Measurements from ENCODE around the gene DCAF5. TPM values are rescaled to one million over a fixed set of nuclear protein-coding genes. Genes with fewer than 3 reads are reported as not detected.

DCAF5 gene
- total RNA-seq, 2 experiments from 2014 or later = 39.9 to 45.4 TPM

DNA sequence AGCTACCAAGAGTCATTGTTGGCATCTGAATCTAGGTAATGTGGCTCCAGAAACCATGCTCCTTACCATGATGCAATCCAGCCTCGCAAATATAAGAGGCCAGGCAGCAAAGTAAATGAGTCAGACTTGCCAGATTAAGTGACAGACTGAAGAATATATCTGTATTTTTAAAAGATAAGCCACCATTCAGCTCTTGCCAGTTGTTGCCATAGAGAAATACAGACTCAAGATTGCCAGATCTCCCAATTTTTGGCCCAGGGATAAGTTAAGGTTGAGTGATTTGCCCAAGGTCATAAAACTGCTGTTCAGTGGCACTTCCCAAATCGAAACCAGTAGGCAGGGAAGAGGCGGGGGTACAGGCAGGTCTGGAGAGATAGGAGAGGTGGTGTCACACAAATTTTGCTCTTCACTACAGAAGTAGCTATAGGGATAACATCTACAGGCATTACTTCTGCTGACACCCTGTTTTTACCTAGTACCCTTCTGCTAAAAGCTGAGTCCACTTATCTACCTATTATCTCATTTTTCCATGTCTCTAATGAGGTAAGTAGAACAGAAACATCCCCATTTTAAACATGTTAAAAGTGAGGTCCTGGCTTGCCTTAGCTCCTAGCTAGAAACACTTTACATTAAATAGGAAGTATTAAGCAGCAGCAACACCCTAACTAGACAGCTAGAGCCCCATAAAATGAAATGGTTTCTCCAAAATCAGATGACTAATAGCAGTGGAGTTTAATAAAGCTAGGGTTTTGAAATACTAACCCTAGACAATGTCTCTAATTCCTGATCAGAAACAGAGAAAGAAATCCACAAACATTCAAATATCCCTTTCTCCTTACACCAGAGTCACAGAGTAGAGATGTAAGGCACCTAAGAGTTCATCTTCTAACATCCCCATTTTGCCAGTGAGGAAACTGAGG lies 19.5 kb downstream of the DCAF5 start:
- Mint-ChIP-seq H3K4me3 (no peak overlapping the region), H3K9me3 (ENCODE audit: low read depth) (no peaks in the 10 kb centered on the region), H3K27me3 (no peaks in the 10 kb centered on the region), H3K4me1 (peaks cover 39% of the 10 kb centered on the region), H3K27ac (no peak overlapping the region), H3K36me3 (peaks cover 5% of the 10 kb centered on the region)
- DNase-seq (no peak), ATAC-seq (no peak)
- CTCF ChIA-PET = interaction anchor here (1.0 to 1.3 kb wide), 4 partner anchors 17 to 327 kb away, joined by 3 to 6 read pairs (median 4); no protein-coding TSS in a partner anchor

- Mint-ChIP-seq H3K4me3 (no peak overlapping the region), H3K27ac (no peak overlapping the region), H3K9me3 (ENCODE audit: low read depth) (no peaks in the 10 kb centered on the region), H3K36me3 (peaks cover 5% of the 10 kb centered on the region), H3K27me3 (no peaks in the 10 kb centered on the region), H3K4me1 (peaks cover 34% of the 10 kb centered on the region)
- no peak for DNase-seq
- CTCF ChIA-PET = interaction anchor here (1.0 to 1.3 kb wide), 4 partner anchors 18 to 328 kb away, joined by 3 to 6 read pairs (median 4); no protein-coding TSS in a partner anchor
- ATAC-seq = no peak
These were observed 20.3 kb downstream of the DCAF5 start for GRCh38 chr14:69132513-69133181.

DNA sequence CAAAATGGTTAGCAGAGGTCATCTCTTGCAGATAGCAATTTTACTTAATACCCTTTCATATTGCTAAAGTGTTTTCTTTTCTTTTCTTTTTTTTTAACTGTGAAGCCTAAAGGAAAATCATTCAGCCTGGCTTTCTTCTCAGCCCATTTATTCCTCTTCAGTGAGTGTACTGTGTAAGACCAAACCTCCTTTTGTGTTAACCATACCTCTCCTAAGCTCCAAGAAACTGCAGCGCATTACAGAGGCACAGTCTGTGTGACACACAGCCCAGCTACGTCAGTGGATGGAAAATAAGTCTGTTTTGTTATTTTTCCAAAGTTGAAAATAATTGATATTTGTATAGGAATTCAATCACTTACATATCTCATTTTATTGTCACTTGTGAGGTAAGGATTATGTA lies 21.7 kb downstream of the DCAF5 start:
- H3K9me3 Mint-ChIP-seq (ENCODE audit: low read depth) = no peaks in the 10 kb centered on the region
- no peak for DNase-seq
- CTCF ChIA-PET = interaction anchor here (0.8 to 1.4 kb wide), 3 partner anchors 18 to 328 kb away, joined by 3 read pairs; no protein-coding TSS in a partner anchor
- no peak for ATAC-seq
- peaks cover 2% of the 10 kb centered on the region for H3K36me3 Mint-ChIP-seq
- no peak overlapping the region for H3K4me3 Mint-ChIP-seq
- H3K27ac Mint-ChIP-seq = no peak overlapping the region
- peaks cover 31% of the 10 kb centered on the region for H3K4me1 Mint-ChIP-seq
- H3K27me3 Mint-ChIP-seq = no peaks in the 10 kb centered on the region

GRCh38 chr14:69129264-69129880 lies 23.5 kb downstream of the DCAF5 start:
- CTCF ChIA-PET = interaction anchor here (0.6 to 2.4 kb wide), 36 partner anchors 8 to 346 kb away, joined by 3 to 19 read pairs (median 4); partner anchors contain the start of genes DCAF5, ERH, EXD2 and SLC39A9
- H3K36me3 Mint-ChIP-seq = no peaks in the 10 kb centered on the region
- H3K9me3 Mint-ChIP-seq (ENCODE audit: low read depth) = no peaks in the 10 kb centered on the region
- H3K27me3 Mint-ChIP-seq = no peaks in the 10 kb centered on the region
- DNase-seq (peak; percentile 82), ATAC-seq (peak; percentile 88)
- H3K4me1 Mint-ChIP-seq = peaks cover 30% of the 10 kb centered on the region
- H3K4me3 Mint-ChIP-seq = no peak overlapping the region
- peak overlapping the region; percentile 62 for H3K27ac Mint-ChIP-seq

- Mint-ChIP-seq H3K4me1 (peaks cover 13% of the 10 kb centered on the region), H3K27me3 (no peaks in the 10 kb centered on the region), H3K27ac (no peak overlapping the region), H3K36me3 (peaks cover 22% of the 10 kb centered on the region), H3K9me3 (ENCODE audit: low read depth) (no peaks in the 10 kb centered on the region), H3K4me3 (no peak overlapping the region)
- CTCF ChIA-PET = interaction anchor here (2.6 kb wide), 1 partner anchor 11 kb away, joined by 7 read pairs; no protein-coding TSS in a partner anchor
- ATAC-seq = no peak
- no peak for DNase-seq
These were observed 34.6 kb downstream of the DCAF5 start for GRCh38 chr14:69118305-69118704.

DNA sequence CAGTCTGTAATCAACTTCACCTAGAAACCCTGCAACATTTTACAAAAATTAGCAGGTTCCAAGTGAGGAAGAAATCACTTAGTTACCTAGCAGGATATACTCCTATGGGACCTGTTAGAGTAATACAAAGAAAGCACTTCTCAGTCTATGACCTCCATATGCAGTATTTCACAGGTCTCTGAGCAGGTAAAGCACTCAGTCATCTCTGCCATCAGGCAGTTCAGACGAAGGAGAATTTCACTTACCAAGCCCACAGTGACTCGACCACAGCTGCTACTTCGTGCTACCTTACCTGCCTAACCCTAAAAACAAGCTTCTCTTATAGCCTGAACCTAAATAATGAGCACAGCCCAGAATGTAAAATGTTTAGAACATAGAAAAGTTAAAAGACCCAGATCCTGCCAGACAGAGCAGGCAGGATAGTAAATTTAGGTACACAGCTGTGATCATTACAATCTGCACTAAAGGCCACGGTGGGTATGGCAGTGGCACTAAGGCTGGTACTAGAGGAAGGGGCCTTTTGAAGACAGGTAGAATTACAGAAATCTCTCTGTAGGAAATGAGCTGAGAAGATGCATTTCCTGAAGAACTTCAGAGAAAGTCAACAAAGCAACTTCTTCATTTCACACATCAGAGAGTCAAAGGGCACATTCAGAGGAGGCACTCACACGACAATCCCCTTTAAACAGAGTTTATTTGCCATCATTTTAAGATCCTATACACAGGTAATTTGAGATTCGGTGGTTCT lies 35.7 kb downstream of the DCAF5 start:
- DNase-seq (no peak), ATAC-seq (no peak)
- Mint-ChIP-seq H3K4me3 (no peak overlapping the region), H3K9me3 (ENCODE audit: low read depth) (no peaks in the 10 kb centered on the region), H3K4me1 (peaks cover 13% of the 10 kb centered on the region), H3K36me3 (peaks cover 21% of the 10 kb centered on the region), H3K27me3 (no peaks in the 10 kb centered on the region), H3K27ac (peak overlapping the region; percentile 9)
- CTCF ChIA-PET = interaction anchor here (1.0 to 2.6 kb wide), 3 partner anchors 10 to 249 kb away, joined by 3 to 7 read pairs (median 4); no protein-coding TSS in a partner anchor

- Mint-ChIP-seq H3K4me1 (peaks cover 10% of the 10 kb centered on the region), H3K36me3 (peaks cover 16% of the 10 kb centered on the region), H3K9me3 (ENCODE audit: low read depth) (no peaks in the 10 kb centered on the region), H3K4me3 (no peak overlapping the region), H3K27me3 (no peaks in the 10 kb centered on the region), H3K27ac (no peak overlapping the region)
- no peak for DNase-seq
- no peak for ATAC-seq
- CTCF ChIA-PET = no interaction called here
These were observed 37.3 kb downstream of the DCAF5 start for GRCh38 chr14:69115407-69116185.

- Mint-ChIP-seq H3K36me3 (peaks cover 16% of the 10 kb centered on the region), H3K27me3 (no peaks in the 10 kb centered on the region)
These were observed 38.2 kb downstream of the DCAF5 start for GRCh38 chr14:69114763-69115162.

DNA sequence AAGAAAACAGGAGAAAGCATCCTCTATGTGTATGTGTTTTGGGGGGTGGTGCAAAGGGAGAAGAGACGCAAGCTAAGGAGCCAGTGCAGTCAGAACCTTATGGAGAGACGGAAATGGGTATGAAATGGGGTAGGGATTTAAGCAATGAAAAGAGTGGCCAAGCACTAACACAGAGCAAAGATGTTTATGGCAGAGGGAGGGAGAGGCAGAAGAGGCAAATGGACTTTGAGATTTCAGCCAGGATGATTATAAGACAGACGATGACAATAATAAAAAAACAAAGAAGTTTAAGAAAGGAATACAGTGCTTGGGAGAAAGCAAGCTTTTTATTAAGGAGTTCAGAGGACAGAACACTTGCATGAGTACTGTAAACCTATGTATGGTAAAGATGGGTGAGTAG lies 44.6 kb downstream of the DCAF5 start:
- H3K4me3 Mint-ChIP-seq = no peak overlapping the region
- no peak overlapping the region for H3K27ac Mint-ChIP-seq
- no peaks in the 10 kb centered on the region for H3K4me1 Mint-ChIP-seq
- no peaks in the 10 kb centered on the region for H3K9me3 Mint-ChIP-seq (ENCODE audit: low read depth)
- no peak for DNase-seq
- ATAC-seq = no peak
- peaks cover 9% of the 10 kb centered on the region for H3K36me3 Mint-ChIP-seq
- CTCF ChIA-PET = interaction anchor here (1.1 to 3.2 kb wide), 9 partner anchors 16 to 264 kb away, joined by 3 to 43 read pairs (median 6); no protein-coding TSS in a partner anchor
- H3K27me3 Mint-ChIP-seq = no peaks in the 10 kb centered on the region

More at GRCh38 chr14:69114763-69115162, 38.2 kb downstream of the DCAF5 start:
- Mint-ChIP-seq H3K9me3 (ENCODE audit: low read depth) (no peaks in the 10 kb centered on the region), H3K4me1 (peaks cover 10% of the 10 kb centered on the region), H3K27ac (no peak overlapping the region), H3K4me3 (no peak overlapping the region)
- no peak for ATAC-seq
- CTCF ChIA-PET = no interaction called here
- no peak for DNase-seq

DNA sequence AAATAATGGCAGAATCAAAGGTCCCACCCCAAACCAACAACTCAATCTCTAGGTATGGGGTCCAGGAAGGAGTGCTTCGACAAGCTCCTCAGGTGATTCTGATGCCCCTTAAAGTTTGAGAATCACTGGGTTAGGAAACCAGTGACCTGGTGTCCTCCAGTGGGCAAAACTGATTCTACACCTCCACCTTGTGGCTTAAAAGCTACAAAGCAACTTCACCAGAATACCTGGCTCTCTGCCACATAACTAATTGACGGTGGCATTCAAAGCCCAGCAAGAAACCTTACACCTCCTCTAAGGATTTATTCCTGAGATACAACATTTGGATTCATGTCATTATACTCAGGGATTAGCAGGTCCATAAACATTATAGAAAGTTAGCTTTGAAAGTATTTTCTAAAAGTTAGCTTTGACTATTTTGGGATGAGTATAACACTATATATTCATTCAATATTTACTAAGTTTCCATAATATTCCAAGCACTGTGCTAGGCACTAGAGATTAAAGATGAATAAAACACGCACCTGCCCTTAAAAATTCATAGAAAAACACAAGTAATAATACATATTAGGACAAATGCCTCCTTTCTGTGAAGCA lies 45.4 kb downstream of the DCAF5 start:
- DNase-seq (peak; percentile 42), ATAC-seq (peak; percentile 53)
- H3K36me3 Mint-ChIP-seq = peaks cover 10% of the 10 kb centered on the region
- no peaks in the 10 kb centered on the region for H3K27me3 Mint-ChIP-seq
- no peaks in the 10 kb centered on the region for H3K9me3 Mint-ChIP-seq (ENCODE audit: low read depth)
- peaks cover under 1% of the 10 kb centered on the region for H3K4me1 Mint-ChIP-seq
- CTCF ChIA-PET = interaction anchor here (0.7 to 3.2 kb wide), 26 partner anchors 9 to 263 kb away, joined by 3 to 43 read pairs (median 3); no protein-coding TSS in a partner anchor
- H3K27ac Mint-ChIP-seq = no peak overlapping the region
- no peak overlapping the region for H3K4me3 Mint-ChIP-seq

GRCh38 chr14:69106451-69106850 lies 46.5 kb downstream of the DCAF5 start:
- CTCF ChIA-PET = interaction anchor here (1.3 to 3.2 kb wide), 11 partner anchors 9 to 246 kb away, joined by 3 to 43 read pairs (median 4); no protein-coding TSS in a partner anchor
- H3K9me3 Mint-ChIP-seq (ENCODE audit: low read depth) = no peaks in the 10 kb centered on the region
- ATAC-seq (no peak), DNase-seq (no peak)
- no peak overlapping the region for H3K27ac Mint-ChIP-seq
- peaks cover 3% of the 10 kb centered on the region for H3K4me1 Mint-ChIP-seq
- H3K36me3 Mint-ChIP-seq = peaks cover 11% of the 10 kb centered on the region
- H3K27me3 Mint-ChIP-seq = no peaks in the 10 kb centered on the region
- no peak overlapping the region for H3K4me3 Mint-ChIP-seq

Measured in activated CD8-positive, alpha-beta memory T cell treated with anti-CD3 and anti-CD28 coated beads, Interleukin-2, amount 10 ng/mL, durations not matched to agents 7 days and 5 days (primary cell).